CD4-positive, alpha-beta T cell (primary cell): ENCODE results near the gene RWDD1. TPM values are rescaled to one million over a fixed set of nuclear protein-coding genes. Genes with fewer than 3 reads are reported as not detected.
"Not testable (repeated sequence)": the region's sequence is repeated elsewhere in the genome, so short reads cannot be mapped to it uniquely, and the experiment has no call there.

ENCODE experiments used
- ATAC-seq: fragments of 200-7000 bp; cut with Tn5 transposase; one replicate; pipeline ENCODE4 v1.10.0; 2022; ENCODE audit warnings: mild to moderate bottlenecking; ENCODE audit not compliant: poor library complexity
- CTCF ChIA-PET: fragments of 350-600 bp; sonication (Branson Sonifier 250); formaldehyde crosslinking; loops from one replicate; lab custom pipeline; 2021; ENCODE audit warnings: antibody characterized with exemption, inconsistent platforms; lab: Charles Lee
- POLR2A ChIA-PET: fragments of 350-600 bp; sonication (Branson Sonifier 250); formaldehyde crosslinking; loops from one replicate; lab custom pipeline; 2021; ENCODE audit warnings: antibody characterized with exemption, inconsistent platforms; lab: Charles Lee
- DNase-seq, 14 experiments: peaks; one replicate each; pipeline ENCODE4 v3.0.0-alpha.2; 2013 to 2020; ENCODE audit warnings: mixed read lengths in 2 of 14
- H3K27ac ChIP-seq, 2 donors: one replicate each; pipeline versions ENCODE4 v1.5.1 to v1.7.0; 2013; ENCODE audit warnings: low read length in 2 of 2, low read depth in 1 of 2, mild to moderate bottlenecking in 1 of 2
- H3K27me3 ChIP-seq, 2 experiments: 1 replicate in 1 of 2; 2 replicates in 1 of 2; pipeline versions ENCODE4 v1.6.1 to v1.7.0; 2013; ENCODE audit warnings: low read length in 2 of 2, control low read depth in 1 of 2, mild to moderate bottlenecking in 1 of 2, moderate library complexity in 1 of 2; ENCODE audit not compliant: insufficient read depth in 2 of 2, control insufficient read depth in 1 of 2
- H3K36me3 ChIP-seq: one replicate; pipeline ENCODE4 v1.6.1; 2013; ENCODE audit warnings: low read length, control low read depth; ENCODE audit not compliant: insufficient read depth
- H3K4me1 ChIP-seq: one replicate; pipeline ENCODE4 v1.6.1; 2013; ENCODE audit warnings: low read length, control low read depth; ENCODE audit not compliant: insufficient read depth
- H3K4me3 ChIP-seq: one replicate; pipeline ENCODE4 v1.5.1; 2013; ENCODE audit warnings: mild to moderate bottlenecking, low read length, moderate library complexity
- H3K9me3 ChIP-seq, 2 experiments: 1 replicate in 1 of 2; 2 replicates in 1 of 2; pipeline versions ENCODE4 v1.6.1 to v1.7.0; 2013; ENCODE audit warnings: low read length in 2 of 2, mild to moderate bottlenecking in 2 of 2, control low read depth in 1 of 2, moderate library complexity in 1 of 2; ENCODE audit not compliant: control insufficient read depth in 1 of 2, insufficient read depth in 1 of 2
- H3K27ac Mint-ChIP-seq: one replicate; pipeline ENCODE4 v1.8.0; 2020; ENCODE audit warnings: mixed read lengths
- H3K27me3 Mint-ChIP-seq: one replicate; pipeline ENCODE4 v1.8.0; 2021; ENCODE audit warnings: mixed read lengths
- H3K36me3 Mint-ChIP-seq: one replicate; pipeline ENCODE4 v1.8.0; 2021; ENCODE audit warnings: low read depth, mixed read lengths
- H3K4me1 Mint-ChIP-seq: one replicate; pipeline ENCODE4 v1.8.0; 2021; ENCODE audit warnings: low read depth, mixed read lengths
- H3K4me3 Mint-ChIP-seq: one replicate; pipeline ENCODE4 v1.8.0; 2020; ENCODE audit warnings: mild to moderate bottlenecking, mixed read lengths
- H3K9me3 Mint-ChIP-seq: one replicate; pipeline ENCODE4 v1.8.0; 2020; ENCODE audit warnings: mixed read lengths
- intact Hi-C, 2 experiments: fragments of 100-400 bp; cut with DNase I in 1 of 2; cut with micrococcal nuclease in 1 of 2; formaldehyde crosslinking; loops; one replicate each; pipeline versions ENCODE4 v1.15.1 to v1.9.0; 2023 to 2025; cut with DNase I, micrococcal nuclease
- total RNA-seq, 174 experiments: library from RNA in 2 of 174; stranded (reverse) in 2 of 174; gene quantifications; one replicate each; pipeline ENCODE4 v1.2.3 and lab custom pipeline; 2021 to 2026
- TF ChIP-seq, protein P1 (sequence below): fragments of 200-600 bp; IDR thresholded peaks from one replicate; pipeline ENCODE4 v1.8.0; 2022; ENCODE audit warnings: antibody characterized with exemption, mild to moderate bottlenecking

Gene RWDD1
- total RNA-seq, 2 experiments from 2014 or later = 60.3 to 60.5 TPM

DNA sequence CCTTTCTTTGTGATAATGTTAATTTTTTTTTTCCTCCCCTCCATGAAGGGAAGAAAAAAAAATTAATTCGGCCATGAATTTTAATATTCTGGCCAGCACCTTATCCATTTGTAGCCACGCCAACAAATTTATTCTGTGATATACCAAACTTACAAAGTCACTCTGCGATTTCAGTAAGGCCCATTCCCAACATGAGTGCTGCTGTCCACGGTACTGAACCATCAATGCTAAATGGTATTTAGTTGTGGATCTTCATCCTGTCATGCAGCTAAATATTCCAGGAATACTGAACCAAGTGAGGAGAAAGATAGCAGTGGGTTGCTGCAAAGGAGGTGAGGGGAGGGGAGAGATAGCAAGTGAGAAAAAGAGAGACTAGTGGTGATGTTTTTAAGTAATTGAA lies 25.5 kb downstream of the RWDD1 start:
- ChIA-PET POLR2A (no interaction called here), CTCF (no interaction called here)
- TF ChIP-seq, protein P1, sequence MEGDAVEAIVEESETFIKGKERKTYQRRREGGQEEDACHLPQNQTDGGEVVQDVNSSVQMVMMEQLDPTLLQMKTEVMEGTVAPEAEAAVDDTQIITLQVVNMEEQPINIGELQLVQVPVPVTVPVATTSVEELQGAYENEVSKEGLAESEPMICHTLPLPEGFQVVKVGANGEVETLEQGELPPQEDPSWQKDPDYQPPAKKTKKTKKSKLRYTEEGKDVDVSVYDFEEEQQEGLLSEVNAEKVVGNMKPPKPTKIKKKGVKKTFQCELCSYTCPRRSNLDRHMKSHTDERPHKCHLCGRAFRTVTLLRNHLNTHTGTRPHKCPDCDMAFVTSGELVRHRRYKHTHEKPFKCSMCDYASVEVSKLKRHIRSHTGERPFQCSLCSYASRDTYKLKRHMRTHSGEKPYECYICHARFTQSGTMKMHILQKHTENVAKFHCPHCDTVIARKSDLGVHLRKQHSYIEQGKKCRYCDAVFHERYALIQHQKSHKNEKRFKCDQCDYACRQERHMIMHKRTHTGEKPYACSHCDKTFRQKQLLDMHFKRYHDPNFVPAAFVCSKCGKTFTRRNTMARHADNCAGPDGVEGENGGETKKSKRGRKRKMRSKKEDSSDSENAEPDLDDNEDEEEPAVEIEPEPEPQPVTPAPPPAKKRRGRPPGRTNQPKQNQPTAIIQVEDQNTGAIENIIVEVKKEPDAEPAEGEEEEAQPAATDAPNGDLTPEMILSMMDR = no peak
- no peak for DNase-seq
- H3K36me3 Mint-ChIP-seq = peaks cover 81% of the 10 kb centered on the region
- Histone ChIP-seq H3K36me3 (peaks cover 28% of the 10 kb centered on the region), H3K9me3 (no peaks in the 10 kb centered on the region), H3K4me1 (no peaks in the 10 kb centered on the region), H3K27me3 (no peaks in the 10 kb centered on the region), H3K27ac (no peak overlapping the region), H3K4me3 (no peak overlapping the region)
- intact Hi-C loops = no loop called here
- no peak for ATAC-seq
- H3K4me1 Mint-ChIP-seq = no peaks in the 10 kb centered on the region
- no peak overlapping the region for H3K4me3 Mint-ChIP-seq
- H3K9me3 Mint-ChIP-seq = no peaks in the 10 kb centered on the region
- no peaks in the 10 kb centered on the region for H3K27me3 Mint-ChIP-seq
- H3K27ac Mint-ChIP-seq = no peak overlapping the region

DNA sequence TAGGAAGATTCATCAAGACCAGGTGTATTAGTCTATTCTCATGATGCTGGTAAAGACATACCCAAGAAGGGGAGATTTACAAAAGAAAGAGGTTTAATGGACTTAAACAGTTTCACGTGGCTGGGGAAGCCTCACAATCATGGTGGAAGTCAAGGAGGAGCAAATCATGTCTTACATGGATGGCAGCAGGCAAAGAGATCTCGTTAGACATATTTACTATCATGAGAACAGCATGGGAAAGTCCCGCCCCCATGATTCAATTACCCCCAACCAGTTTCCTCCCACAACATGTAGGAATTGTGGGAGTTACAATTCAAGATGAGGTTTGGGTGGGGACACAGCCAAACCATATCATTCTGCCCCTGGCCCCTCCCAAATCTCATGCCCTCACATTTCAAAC lies 32.6 kb downstream of the RWDD1 start:
- intact Hi-C loops, H3K27ac ChIP-seq, DNase-seq, H3K9me3 ChIP-seq, H3K27me3 ChIP-seq, H3K27ac Mint-ChIP-seq, H3K4me1 Mint-ChIP-seq, H3K4me3 ChIP-seq, H3K36me3 ChIP-seq, H3K27me3 Mint-ChIP-seq, ATAC-seq, H3K4me1 ChIP-seq, POLR2A ChIA-PET, CTCF ChIA-PET, H3K4me3 Mint-ChIP-seq: not testable (repeated sequence)
- peaks cover 54% of the 10 kb centered on the region for H3K36me3 Mint-ChIP-seq
- peaks cover 11% of the 10 kb centered on the region for H3K9me3 Mint-ChIP-seq

DNA sequence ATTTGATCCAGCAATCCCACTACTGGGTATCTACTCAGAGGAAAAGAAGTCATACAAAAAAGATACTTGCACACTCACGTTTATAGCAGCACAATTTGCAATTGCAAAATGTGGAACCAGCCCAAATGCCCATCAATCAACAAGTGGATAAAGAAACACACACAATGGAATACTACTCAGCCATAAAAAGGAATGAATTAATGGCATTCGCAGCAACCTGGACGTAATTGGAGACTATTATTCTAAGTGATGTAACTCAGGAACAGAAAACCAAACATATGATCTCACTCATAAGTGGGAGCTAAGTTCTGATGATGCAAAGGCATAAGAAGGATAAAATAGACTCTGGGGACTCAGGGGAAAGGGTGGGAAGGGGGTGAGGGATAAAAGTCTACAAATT lies 33.6 kb downstream of the RWDD1 start:
- H3K36me3 ChIP-seq, H3K4me1 ChIP-seq, H3K4me3 ChIP-seq, H3K4me1 Mint-ChIP-seq, intact Hi-C loops, H3K4me3 Mint-ChIP-seq, H3K27me3 Mint-ChIP-seq, CTCF ChIA-PET, ATAC-seq, DNase-seq, H3K9me3 ChIP-seq, H3K27ac Mint-ChIP-seq, H3K27ac ChIP-seq, POLR2A ChIA-PET, H3K27me3 ChIP-seq: not testable (repeated sequence)
- H3K36me3 Mint-ChIP-seq = peaks cover 45% of the 10 kb centered on the region
- H3K9me3 Mint-ChIP-seq = peaks cover 11% of the 10 kb centered on the region

DNA sequence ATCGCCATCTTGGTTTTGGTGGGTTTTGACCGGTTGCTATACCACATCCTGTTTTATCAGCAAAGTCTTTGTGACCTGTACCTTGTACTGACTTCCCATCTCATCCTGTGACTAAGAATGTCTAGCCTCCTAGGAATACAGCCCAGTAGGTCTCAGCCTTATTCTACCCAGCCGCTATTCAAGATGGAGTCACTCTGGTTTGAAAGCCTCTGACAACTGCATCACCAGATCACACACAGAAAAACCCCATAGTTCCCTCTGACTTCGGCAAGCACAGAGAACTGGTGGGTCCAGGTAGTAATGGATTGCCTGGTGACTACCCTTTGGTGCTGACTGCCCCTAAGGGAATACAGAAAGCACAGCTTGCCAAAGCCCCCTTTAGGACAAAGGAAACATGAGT lies 34.6 kb downstream of the RWDD1 start:
- DNase-seq (no peak), ATAC-seq (no peak)
- CTCF ChIA-PET = no interaction called here
- TF ChIP-seq, protein P1 = no peak
- Histone ChIP-seq H3K36me3 (no peaks in the 10 kb centered on the region), H3K9me3 (peaks cover 0 to 3% of the 10 kb centered on the region in 2 experiments), H3K4me1 (no peaks in the 10 kb centered on the region), H3K27ac (no peak overlapping the region), H3K4me3 (no peak overlapping the region), H3K27me3 (no peaks in the 10 kb centered on the region)
- POLR2A ChIA-PET = no interaction called here
- intact Hi-C loops = no loop called here
- no peak overlapping the region for H3K27ac Mint-ChIP-seq
- peaks cover 38% of the 10 kb centered on the region for H3K36me3 Mint-ChIP-seq
- peaks cover 3% of the 10 kb centered on the region for H3K27me3 Mint-ChIP-seq
- H3K4me1 Mint-ChIP-seq = no peaks in the 10 kb centered on the region
- H3K9me3 Mint-ChIP-seq = peaks cover 11% of the 10 kb centered on the region
- H3K4me3 Mint-ChIP-seq = no peak overlapping the region
